GM12801 (cell line): ENCODE data around the gene RAMAC.

Experiments
- TF ChIP-seq, protein P1 (sequence below): IDR thresholded peaks from one replicate; pipeline ENCODE4 v1.5.1; 2011; ENCODE audit warnings: control low read depth; ENCODE audit not compliant: insufficient read length; ENCODE audit errors: extremely low read depth

RAMAC gene

DNA sequence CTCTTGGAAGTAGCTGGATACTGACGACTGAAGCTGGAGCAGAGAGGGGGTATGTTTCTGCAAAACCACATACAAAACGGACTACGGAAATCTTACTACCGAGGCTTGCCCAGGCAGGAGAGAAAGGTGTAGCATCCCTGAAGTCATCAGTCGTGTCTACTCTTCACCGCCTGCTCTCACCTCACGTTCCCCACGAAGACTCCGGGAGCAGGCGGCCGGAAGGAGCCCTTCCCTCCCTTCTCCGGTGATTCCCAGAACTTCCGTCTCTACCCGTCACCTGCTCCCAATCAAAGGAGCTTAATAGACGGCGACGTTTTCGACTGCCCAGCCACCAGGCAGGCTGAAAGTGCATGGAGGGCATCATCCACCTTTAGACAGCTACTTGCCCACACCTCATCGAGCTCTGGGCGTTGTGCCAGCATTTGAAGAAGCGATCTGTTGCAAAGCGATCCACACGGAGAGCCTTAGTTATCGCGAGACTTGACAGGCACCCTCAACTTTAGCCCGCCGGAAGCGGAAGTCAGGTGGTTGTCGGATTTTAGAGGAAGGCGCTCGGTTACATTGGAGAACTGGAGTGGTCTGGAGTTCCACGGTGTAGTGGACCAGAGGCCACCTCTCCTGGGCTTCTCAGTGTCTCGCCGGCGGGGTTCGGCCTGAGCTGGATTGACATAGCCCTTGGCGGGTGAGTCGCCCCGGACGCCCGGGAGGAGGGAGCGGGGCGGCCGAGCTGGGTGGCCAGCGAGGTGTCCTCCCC lies at the start of gene RAMAC:
TSS of gene RAMAC (plus strand) at position 523 of the 754 bp plus-strand sequence. CDS start 2,809 bp downstream, outside the sequence.
- TF ChIP-seq, protein P1, sequence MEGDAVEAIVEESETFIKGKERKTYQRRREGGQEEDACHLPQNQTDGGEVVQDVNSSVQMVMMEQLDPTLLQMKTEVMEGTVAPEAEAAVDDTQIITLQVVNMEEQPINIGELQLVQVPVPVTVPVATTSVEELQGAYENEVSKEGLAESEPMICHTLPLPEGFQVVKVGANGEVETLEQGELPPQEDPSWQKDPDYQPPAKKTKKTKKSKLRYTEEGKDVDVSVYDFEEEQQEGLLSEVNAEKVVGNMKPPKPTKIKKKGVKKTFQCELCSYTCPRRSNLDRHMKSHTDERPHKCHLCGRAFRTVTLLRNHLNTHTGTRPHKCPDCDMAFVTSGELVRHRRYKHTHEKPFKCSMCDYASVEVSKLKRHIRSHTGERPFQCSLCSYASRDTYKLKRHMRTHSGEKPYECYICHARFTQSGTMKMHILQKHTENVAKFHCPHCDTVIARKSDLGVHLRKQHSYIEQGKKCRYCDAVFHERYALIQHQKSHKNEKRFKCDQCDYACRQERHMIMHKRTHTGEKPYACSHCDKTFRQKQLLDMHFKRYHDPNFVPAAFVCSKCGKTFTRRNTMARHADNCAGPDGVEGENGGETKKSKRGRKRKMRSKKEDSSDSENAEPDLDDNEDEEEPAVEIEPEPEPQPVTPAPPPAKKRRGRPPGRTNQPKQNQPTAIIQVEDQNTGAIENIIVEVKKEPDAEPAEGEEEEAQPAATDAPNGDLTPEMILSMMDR = no peak

DNA sequence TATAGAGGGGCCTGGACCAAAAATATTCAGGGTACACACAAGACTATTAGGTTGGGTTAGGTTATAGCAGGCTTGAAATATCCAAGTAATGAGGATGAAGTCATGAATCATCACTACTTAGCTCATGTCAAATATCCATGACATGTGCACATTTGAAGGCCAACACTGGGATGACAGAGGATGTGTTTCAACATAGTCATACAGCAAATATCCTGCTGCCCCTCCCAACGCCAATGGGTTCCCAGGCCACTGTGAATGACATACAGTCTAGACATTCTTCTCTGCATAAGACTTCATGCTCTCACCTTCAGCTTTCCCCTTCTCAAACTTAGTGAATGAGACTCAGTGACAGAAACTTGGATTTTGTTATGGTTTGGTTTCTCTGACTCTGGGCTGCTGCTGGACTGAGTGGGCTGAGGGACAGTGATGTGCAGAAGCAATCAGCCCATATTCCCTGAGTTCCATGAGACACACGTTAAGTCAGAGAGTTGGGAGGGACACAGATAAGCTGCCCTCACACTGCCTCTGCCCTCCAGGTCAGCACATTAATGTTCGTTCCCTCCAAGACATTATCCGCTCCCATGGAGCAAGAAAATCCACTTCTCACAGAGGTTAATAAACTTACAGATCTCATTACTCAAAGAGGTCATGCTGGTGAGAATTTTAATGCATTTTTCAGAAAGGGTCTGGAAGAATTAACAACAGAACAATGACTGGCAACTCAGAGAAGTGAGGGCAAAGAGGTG lies 48.9 kb upstream of the RAMAC start:
- TF ChIP-seq, protein P1 = no peak

DNA sequence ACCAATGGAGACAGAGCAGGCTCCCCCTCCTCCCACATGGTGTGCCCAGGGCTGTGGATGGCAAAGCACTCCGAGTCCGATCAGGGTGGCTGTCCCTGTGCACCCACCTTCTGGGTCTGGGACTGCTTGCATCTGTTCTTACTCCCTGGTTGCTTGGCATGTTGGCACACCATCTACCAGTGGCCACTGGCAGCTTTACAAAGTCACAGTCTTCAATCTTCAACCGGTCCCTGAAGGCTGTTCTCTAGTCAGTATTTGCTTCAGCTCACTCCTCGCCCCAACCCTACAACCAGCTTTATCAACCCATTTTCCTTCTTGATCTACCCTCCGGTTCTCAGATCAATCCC lies 48.3 kb upstream of the RAMAC start:
- TF ChIP-seq, protein P1 = no peak

DNA sequence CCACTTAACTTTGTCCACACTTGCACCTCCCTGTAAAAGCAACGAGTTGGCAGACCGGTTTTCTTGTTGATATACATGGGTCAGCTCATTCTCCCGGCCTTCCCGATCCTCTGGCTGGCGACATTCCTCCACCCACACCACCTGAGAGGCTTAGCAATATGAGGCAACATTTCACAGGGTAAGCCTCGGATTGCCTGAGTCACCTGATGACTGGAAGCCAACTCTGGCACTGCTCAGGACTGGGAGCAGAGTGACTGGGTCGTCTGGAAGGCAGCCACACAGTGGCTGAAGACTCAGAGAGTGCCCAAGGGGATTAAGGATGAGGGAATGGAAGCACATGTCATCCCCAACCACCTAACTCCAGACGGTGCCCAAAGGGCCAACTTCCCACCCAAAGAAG lies 43.3 kb upstream of the RAMAC start:
- TF ChIP-seq, protein P1 = no peak

DNA sequence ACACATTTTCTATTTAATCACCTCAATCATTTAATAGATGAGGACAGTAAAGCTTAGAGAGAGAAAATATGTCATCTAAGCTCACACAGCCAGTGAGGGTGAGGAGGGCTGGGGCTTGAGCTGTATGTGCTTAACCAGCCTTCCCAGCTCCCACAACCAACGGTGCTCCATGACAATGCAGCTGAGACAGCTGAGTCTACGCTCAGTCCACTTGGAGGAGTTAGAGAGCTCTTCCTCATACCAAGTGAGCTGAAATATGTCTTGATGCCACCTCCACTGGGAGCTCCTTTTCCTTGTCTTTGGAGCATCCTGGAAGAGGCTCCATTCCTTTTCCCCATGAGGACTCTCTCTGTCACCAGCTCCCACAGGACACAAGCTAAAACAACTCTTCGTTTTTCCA lies 42.8 kb upstream of the RAMAC start:
- TF ChIP-seq, protein P1 = no peak

DNA sequence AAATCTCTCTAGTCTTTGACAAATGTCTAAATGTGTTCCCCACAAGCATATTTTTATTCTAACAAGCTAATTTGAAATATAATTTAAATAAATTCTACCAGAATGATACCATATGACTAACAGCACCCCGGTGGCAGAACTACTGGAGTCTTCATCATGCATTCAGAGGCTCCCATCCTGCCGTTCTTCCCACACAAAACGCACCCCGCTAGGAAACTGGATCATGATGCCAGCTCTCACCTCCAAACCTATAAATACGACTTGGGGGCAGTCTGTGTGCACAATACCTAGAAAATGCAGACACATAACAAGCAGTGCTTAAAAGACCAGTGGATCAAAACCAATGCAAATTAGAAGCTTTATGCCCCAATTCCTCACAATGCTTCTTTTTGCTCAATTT lies 42.0 kb upstream of the RAMAC start:
- TF ChIP-seq, protein P1 = no peak

DNA sequence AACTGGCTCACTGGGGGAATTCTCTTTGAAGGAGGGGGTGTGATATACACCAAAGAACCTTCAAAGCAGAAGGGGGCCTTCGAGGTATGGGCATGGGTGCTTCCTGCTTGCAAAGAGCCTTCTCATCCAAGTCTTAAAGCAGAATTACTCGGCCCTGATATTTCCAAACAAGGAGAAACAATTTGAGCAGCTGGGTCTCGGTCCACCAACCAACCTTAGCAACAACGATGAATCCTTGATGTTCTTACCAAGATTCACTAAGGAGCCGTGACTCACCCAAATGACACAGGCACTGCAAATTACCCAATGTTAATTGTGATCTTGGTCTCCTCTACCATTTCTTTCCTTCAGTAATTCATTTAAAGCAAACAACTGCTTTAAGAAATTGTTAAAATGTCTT lies 41.2 kb upstream of the RAMAC start:
- TF ChIP-seq, protein P1 = no peak
